ENCODE results near the gene TYSND1. TPM values are rescaled to one million over a fixed set of nuclear protein-coding genes. Genes with fewer than 3 reads are reported as not detected.
"Not testable (repeated sequence)": the region's sequence is repeated elsewhere in the genome, so short reads cannot be mapped to it uniquely, and the experiment has no call there.

Gene TYSND1
- total RNA-seq, 1 donor from 2014 or later, result 21.7 TPM

- DNase-seq (ENCODE audit: low read depth), result no peak
- TF ChIP-seq CTCF (conservative IDR thresholded peaks at IDR 0.05; ENCODE audit: low read depth, low read length), result no peak
Observed at GRCh38 chr10:70190102-70190501, 43.6 kb upstream of the TYSND1 start.

GRCh38 chr10:70188768-70189167, 42.3 kb upstream of the TYSND1 start:
- no peak for TF ChIP-seq CTCF (conservative IDR thresholded peaks at IDR 0.05; ENCODE audit: low read depth, low read length)
- H3K4me3 ChIP-seq (ENCODE audit: low read depth, low read length), result no peak overlapping the region
- DNase-seq (ENCODE audit: low read depth), result no peak

More at GRCh38 chr10:70190102-70190501, 43.6 kb upstream of the TYSND1 start:
- no peak overlapping the region for H3K4me3 ChIP-seq (ENCODE audit: low read depth, low read length)

- DNase-seq (ENCODE audit: low read depth), result no peak
- no peak overlapping the region for H3K4me3 ChIP-seq (ENCODE audit: low read depth, low read length)
- TF ChIP-seq CTCF (conservative IDR thresholded peaks at IDR 0.05; ENCODE audit: low read depth, low read length), result no peak
Observed at GRCh38 chr10:70186571-70186970, 40.1 kb upstream of the TYSND1 start.

- H3K4me3 ChIP-seq (ENCODE audit: low read depth, low read length), result no peak overlapping the region
- TF ChIP-seq CTCF (conservative IDR thresholded peaks at IDR 0.05; ENCODE audit: low read depth, low read length), result no peak
Observed at GRCh38 chr10:70186090-70186489, 39.6 kb upstream of the TYSND1 start.

GRCh38 chr10:70183304-70183703, 36.8 kb upstream of the TYSND1 start:
- no peak for DNase-seq (ENCODE audit: low read depth)
- no peak overlapping the region for H3K4me3 ChIP-seq (ENCODE audit: low read depth, low read length)
- no peak for TF ChIP-seq CTCF (conservative IDR thresholded peaks at IDR 0.05; ENCODE audit: low read depth, low read length)

More at GRCh38 chr10:70186090-70186489, 39.6 kb upstream of the TYSND1 start:
- DNase-seq (ENCODE audit: low read depth), result no peak

GRCh38 chr10:70179209-70179608, 32.7 kb upstream of the TYSND1 start:
- H3K4me3 ChIP-seq (ENCODE audit: low read depth, low read length); DNase-seq (ENCODE audit: low read depth): not testable (repeated sequence)

GRCh38 chr10:70178139-70178725, 31.7 kb upstream of the TYSND1 start:
- no peak for TF ChIP-seq CTCF (conservative IDR thresholded peaks at IDR 0.05; ENCODE audit: low read depth, low read length)
- no peak for DNase-seq (ENCODE audit: low read depth)
- H3K4me3 ChIP-seq (ENCODE audit: low read depth, low read length), result no peak overlapping the region
